K562 (cell line): ENCODE results near the gene SBDS. TPM values are rescaled to one million over a fixed set of nuclear protein-coding genes. Genes with fewer than 3 reads are reported as not detected.

Experiments used
- ATAC-seq: fragments of 200-7000 bp; cut with Tn5 transposase; 3 replicates; pipeline ENCODE4 v1.9.1; 2020; ENCODE audit warnings: moderate library complexity
- BruUV-seq: library from RNA; stranded (reverse); fragments of 400-500 nt; replicated peaks from 2 replicates; lab custom pipeline; 2021; lab: Mats Ljungman, UMichigan
- CTCF ChIA-PET: fragments of 300-600 bp; formaldehyde crosslinking; extraction: SDS; loops from one replicate; lab custom pipeline; 2021; ENCODE audit warnings: low intra/inter-chr PET ratio; lab: Yijun Ruan, JAX
- POLR2A ChIA-PET: fragments of 300-600, 350-650 bp; sonication (Branson Sonifier 250); formaldehyde crosslinking; extraction: SDS; loops from one replicate; lab custom pipeline; 2021; ENCODE audit warnings: antibody characterized with exemption, inconsistent platforms; lab: Yijun Ruan, JAX
- DNase-seq, 4 experiments: peaks; one replicate each; pipeline versions ENCODE4 v3.0.0 to v3.0.0-alpha.2; 2011 to 2018; ENCODE audit warnings: low spot score in 3 of 4, mixed read lengths in 3 of 4; ENCODE audit errors: extremely low read depth in 1 of 4
- FAIRE-seq: peaks from 2 replicates; lab custom pipeline; 2011; peaks lifted over from hg19 to GRCh38; lab: Jason Lieb, UNC
- H2AFZ ChIP-seq: 2 replicates; pipeline ENCODE4 v1.6.0; 2011; ENCODE audit warnings: low read depth, low read length, control low read depth, inconsistent platforms
- H3K27ac ChIP-seq: fragments of 200-600 bp; 3 replicates; pipeline ENCODE4 v1.8.0; 2011; ENCODE audit warnings: low read depth, mild to moderate bottlenecking, control low read depth, inconsistent platforms, low read length, moderate library complexity, mixed read lengths; ENCODE audit errors: extremely low read depth
- H3K27me3 ChIP-seq, 2 experiments: fragments of 300-600 bp in 1 of 2; 2 replicates in 1 of 2; 3 replicates in 1 of 2; pipeline versions ENCODE4 v1.6.0 to v1.8.0; 2011; ENCODE audit warnings: inconsistent platforms in 2 of 2, low read length in 2 of 2, mild to moderate bottlenecking in 1 of 2, mixed read lengths in 1 of 2, moderate library complexity in 1 of 2; ENCODE audit not compliant: control insufficient read depth in 2 of 2, insufficient read depth in 2 of 2
- H3K36me3 ChIP-seq: fragments of 300-600 bp; 3 replicates; pipeline ENCODE4 v1.8.0; 2011; ENCODE audit warnings: mild to moderate bottlenecking, low read length, inconsistent platforms; ENCODE audit not compliant: control insufficient read depth, insufficient read depth
- H3K4me1 ChIP-seq, 2 experiments: fragments of 200-600 bp in 1 of 2; replicated peaks in 1 of 2; 2 replicates in 1 of 2; 3 replicates in 1 of 2; pipeline versions ENCODE4 v1.5.1 to v1.8.0; 2011; ENCODE audit warnings: inconsistent platforms in 2 of 2, low read length in 2 of 2, mild to moderate bottlenecking in 1 of 2, mixed read lengths in 1 of 2, moderate library complexity in 1 of 2; ENCODE audit not compliant: control insufficient read depth in 2 of 2, insufficient read depth in 2 of 2
- H3K4me2 ChIP-seq: 2 replicates; pipeline ENCODE4 v1.6.1; 2011; ENCODE audit warnings: low read length, control low read depth, inconsistent platforms, mixed read lengths; ENCODE audit not compliant: insufficient read depth
- H3K4me3 ChIP-seq: fragments of 200-600 bp; sonication (generic), shearing (Covaris generic); 2 replicates; pipeline ENCODE4 v1.5.1; 2016; ENCODE audit warnings: control low read depth, inconsistent platforms
- H3K79me2 ChIP-seq: fragments of 200-600 bp; 3 replicates; pipeline ENCODE4 v1.8.0; 2011; ENCODE audit warnings: low read length, inconsistent platforms; ENCODE audit not compliant: control insufficient read depth, insufficient read depth
- H3K9ac ChIP-seq, 2 experiments: 2 replicates each; pipeline versions ENCODE4 v1.6.0 to v1.6.1; 2011; ENCODE audit warnings: low read depth in 2 of 2, low read length in 2 of 2, control low read depth in 1 of 2, inconsistent platforms in 1 of 2, mild to moderate bottlenecking in 1 of 2, mixed read lengths in 1 of 2; ENCODE audit not compliant: insufficient read depth in 1 of 2
- H3K9me1 ChIP-seq: one replicate; pipeline ENCODE4 v1.6.0; 2011; ENCODE audit warnings: inconsistent platforms, mild to moderate bottlenecking, low read length, moderate library complexity; ENCODE audit not compliant: control insufficient read depth, insufficient read depth
- H3K9me3 ChIP-seq: replicated peaks from 2 replicates; pipeline ENCODE4 v1.5.1; 2011; ENCODE audit warnings: low read depth, low read length, inconsistent platforms; ENCODE audit not compliant: control insufficient read depth, insufficient read depth
- H4K20me1 ChIP-seq: replicated peaks from 2 replicates; pipeline ENCODE4 v1.6.1; 2011; ENCODE audit warnings: low read length, inconsistent platforms, mixed read lengths; ENCODE audit not compliant: control insufficient read depth, insufficient read depth
- AFF4 ChIP-seq: sonication (generic); formaldehyde crosslinking; IDR thresholded peaks from 2 replicates; pipeline ENCODE4 v1.8.0; 2023; ENCODE audit warnings: mild to moderate bottlenecking, missing genetic modification reagents
- ELF1 ChIP-seq: fragments of 200-800 bp; sonication (Bioruptor generic); IDR thresholded peaks from 2 replicates; pipeline ENCODE4 v1.6.1; 2016; ENCODE audit warnings: missing genetic modification characterization, missing compliant biosample characterization
- REST ChIP-seq, 2 experiments: fragments of 450-650 bp; formaldehyde crosslinking in 1 of 2; IDR thresholded peaks; 2 replicates each; pipeline versions ENCODE4 v1.4.0 to v1.6.1; 2014 to 2020; ENCODE audit warnings: mild to moderate bottlenecking in 2 of 2, borderline replicate concordance in 1 of 2, low read depth in 1 of 2
- RFX7 ChIP-seq: fragments of 250-450 bp; sonication (Bioruptor Pico); IDR thresholded peaks from 2 replicates; pipeline ENCODE4 v1.5.1; 2021; ENCODE audit warnings: mild to moderate bottlenecking
- ZC3H4 ChIP-seq: sonication (generic); formaldehyde crosslinking; IDR thresholded peaks from 2 replicates; pipeline ENCODE4 v1.9.0; 2021; ENCODE audit warnings: missing genetic modification reagents, borderline replicate concordance
- ZNF24 ChIP-seq: fragments of 450-650 bp; IDR thresholded peaks from 2 replicates; pipeline ENCODE4 v1.6.1; 2016
- ZNF830 ChIP-seq: fragments of 250-450 bp; sonication (Bioruptor Pico); IDR thresholded peaks from 2 replicates; pipeline ENCODE4 v1.5.0; 2021; ENCODE audit warnings: mild to moderate bottlenecking
- WGBS: fragments of 100-300 bp; shearing (Covaris generic); methylation state at CpG from one replicate; pipeline ENCODE4 v1.1.6; 2016; ENCODE audit warnings: low coverage, mixed read lengths; ENCODE audit not compliant: insufficient coverage; ENCODE audit errors: missing lambda C conversion rate; 5-methylcytosine and 5-hydroxymethylcytosine counted together
- in situ Hi-C: fragments of 300-500 bp; cut with MboI; formaldehyde crosslinking; loops from 4 replicates; pipeline ENCODE4 v1.15.0; 2018; ENCODE audit warnings: inconsistent platforms, mixed read lengths
- intact Hi-C: fragments of 100-400 bp; cut with micrococcal nuclease; formaldehyde crosslinking; loops from 2 replicates; pipeline ENCODE4 v1.14.2; 2022
- polyA plus RNA-seq, 8 experiments: library from polyadenylated mRNA; depleted of rRNA in 4 of 8; stranded (reverse) in 5 of 8; unstranded in 3 of 8; fragments of >200 nt; fragmentation: Nextera tagmentation in 2 of 8; fragmentation: Illumina TruSeq in 1 of 8; extraction: Ambion mirVana in 2 of 8; extraction: Trizol in 1 of 8; gene quantifications; 2 replicates each; pipeline versions ENCODE4 v1.2.1 to v1.2.3, GENCODE V29; 2011 to 2014; ENCODE audit warnings: inconsistent platforms in 1 of 8, missing spikeins in 1 of 8
- total RNA-seq, 7 experiments: library from RNA; depleted of rRNA in 6 of 7; stranded (reverse); fragments of >200 nt in 6 of 7; fragmentation: Illumina TruSeq in 2 of 7; extraction: Trizol in 2 of 7; gene quantifications; 2 replicates each; pipeline versions ENCODE4 v1.2.1 to v1.2.3, GENCODE V29; 2011 to 2021; ENCODE audit warnings: low replicate concordance in 1 of 7

Gene SBDS
- total and polyA plus RNA-seq, 9 of the 15 experiments (the other 6 are each of a cell fraction or from before 2014, with no cell fraction given): 105 to 174 (median 117) TPM

- TF ChIP-seq AFF4 (CRISPR knock-in tag): no peak
These were observed 46.8 kb downstream of the SBDS start (continued) for GRCh38 chr7:66948480-66949109.

- in situ Hi-C loops: no loop called here
- DNase-seq (no peak), ATAC-seq (no peak), FAIRE-seq (no peak)
- H3K79me2 ChIP-seq: peaks cover 5% of the 10 kb centered on the region; the same call in 1 of the 3 replicates
- no peaks in the 10 kb centered on the region for H3K27me3 ChIP-seq
- H3K9me1 ChIP-seq: no peaks in the 10 kb centered on the region
- no peak overlapping the region for H3K9ac ChIP-seq
- no peak overlapping the region for H3K4me3 ChIP-seq
- no peak overlapping the region for H3K27ac ChIP-seq
- H4K20me1 ChIP-seq: no peaks in the 10 kb centered on the region
- intact Hi-C loops: no loop called here
- peaks cover 89% of the 10 kb centered on the region for H3K36me3 ChIP-seq
- WGBS: 58% methylated on average over 2 of the region's 2 CpGs
- no peak overlapping the region for H2AFZ ChIP-seq
- CTCF ChIA-PET: no interaction called here
- H3K9me3 ChIP-seq: no peaks in the 10 kb centered on the region
- no TSS peak for BruUV-seq
- no peaks in the 10 kb centered on the region for H3K4me1 ChIP-seq
- no peak overlapping the region for H3K4me2 ChIP-seq
- POLR2A ChIA-PET: interaction anchor here (0.9 kb wide), 1 partner anchor 26 kb away, joined by 3 read pairs; the partner anchor contains the start of gene TMEM248
- TF ChIP-seq ELF1 (tag) (no peak), ZNF24 (no peak), REST (IDR thresholded peaks at IDR 0.05; ENCODE audit: borderline replicate concordance) (no peak), REST (CRISPR knock-in tag; IDR thresholded peaks at IDR 0.05; ENCODE audit: low read depth) (no peak), ZNF830 (CRISPR knock-in tag) (no peak), RFX7 (CRISPR knock-in tag) (no peak), ZC3H4 (CRISPR knock-in tag) (no peak)
These were observed 48.8 kb downstream of the SBDS start for GRCh38 chr7:66946545-66946944.
